ENCODE data around the gene CHMP5. TPM values are rescaled to one million over a fixed set of nuclear protein-coding genes. Genes with fewer than 3 reads are reported as not detected.
"Not testable (repeated sequence)": the region's sequence is repeated elsewhere in the genome, so short reads cannot be mapped to it uniquely, and the experiment has no call there.

CHMP5 gene
- total RNA-seq, 1 donor from 2014 or later = 43.3 TPM

DNA sequence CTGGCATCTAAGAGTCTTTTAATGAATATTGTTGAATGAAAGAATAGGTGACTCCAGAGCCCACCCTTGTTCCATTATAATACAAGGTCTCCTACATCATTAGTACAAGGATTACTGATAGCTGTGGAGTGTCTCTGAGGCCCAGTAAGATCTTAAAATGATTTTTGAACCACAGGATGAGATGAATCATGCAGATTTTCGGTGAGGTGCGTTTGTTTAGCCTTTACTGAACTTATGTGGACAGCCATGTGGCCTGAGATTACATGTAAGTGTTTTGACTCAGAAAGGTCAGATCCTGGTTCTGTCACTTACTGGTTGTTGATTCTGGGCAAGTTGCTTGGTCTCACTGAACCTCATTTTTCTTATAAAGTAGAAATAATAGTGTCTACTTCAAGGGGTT lies 47.1 kb downstream of the CHMP5 start:
- H3K27ac Mint-ChIP-seq = no peak overlapping the region
- DNase-seq (ENCODE audit: low spot score, unreplicated experiment) = no peak
- H3K4me1 Mint-ChIP-seq (ENCODE audit: low read depth) = no peaks in the 10 kb centered on the region
- H3K36me3 Mint-ChIP-seq (ENCODE audit: insufficient read depth) = peaks cover 19% of the 10 kb centered on the region
- no peak for TF ChIP-seq CTCF (IDR thresholded peaks at IDR 0.05; ENCODE audit: unreplicated experiment)
- no peaks in the 10 kb centered on the region for H3K9me3 Mint-ChIP-seq (ENCODE audit: low read depth)
- no peak overlapping the region for H3K4me3 Mint-ChIP-seq (ENCODE audit: low read depth)
- no peaks in the 10 kb centered on the region for H3K27me3 Mint-ChIP-seq

GRCh38 chr9:33315371-33315770 lies 50.5 kb downstream of the CHMP5 start:
- no peaks in the 10 kb centered on the region for H3K4me1 Mint-ChIP-seq (ENCODE audit: low read depth)
- H3K4me3 Mint-ChIP-seq (ENCODE audit: low read depth) = no peak overlapping the region
- no peaks in the 10 kb centered on the region for H3K27me3 Mint-ChIP-seq
- H3K9me3 Mint-ChIP-seq (ENCODE audit: low read depth) = no peaks in the 10 kb centered on the region
- H3K36me3 Mint-ChIP-seq (ENCODE audit: insufficient read depth) = peaks cover 26% of the 10 kb centered on the region
- no peak for TF ChIP-seq CTCF (IDR thresholded peaks at IDR 0.05; ENCODE audit: unreplicated experiment)
- no peak for DNase-seq (ENCODE audit: low spot score, unreplicated experiment)
- peak overlapping the region; percentile 0 for H3K27ac Mint-ChIP-seq

- not testable (repeated sequence) for H3K4me3 Mint-ChIP-seq (ENCODE audit: low read depth); H3K9me3 Mint-ChIP-seq (ENCODE audit: low read depth); DNase-seq (ENCODE audit: low spot score, unreplicated experiment); H3K4me1 Mint-ChIP-seq (ENCODE audit: low read depth); H3K27me3 Mint-ChIP-seq; H3K27ac Mint-ChIP-seq
- peaks cover 36% of the 10 kb centered on the region for H3K36me3 Mint-ChIP-seq (ENCODE audit: insufficient read depth)
Observed at GRCh38 chr9:33317136-33317535, 52.3 kb downstream of the CHMP5 start.

- Mint-ChIP-seq H3K27me3 (no peaks in the 10 kb centered on the region), H3K27ac (no peak overlapping the region), H3K4me1 (ENCODE audit: low read depth) (no peaks in the 10 kb centered on the region), H3K36me3 (ENCODE audit: insufficient read depth) (peaks cover 42% of the 10 kb centered on the region), H3K4me3 (ENCODE audit: low read depth) (no peak overlapping the region), H3K9me3 (ENCODE audit: low read depth) (no peaks in the 10 kb centered on the region)
- no peak for TF ChIP-seq CTCF (IDR thresholded peaks at IDR 0.05; ENCODE audit: unreplicated experiment)
- no peak for DNase-seq (ENCODE audit: low spot score, unreplicated experiment)
Observed at GRCh38 chr9:33318225-33318624, 53.4 kb downstream of the CHMP5 start.

GRCh38 chr9:33318781-33319180 lies 53.9 kb downstream of the CHMP5 start:
- peaks cover 37% of the 10 kb centered on the region for H3K36me3 Mint-ChIP-seq (ENCODE audit: insufficient read depth)
- TF ChIP-seq CTCF (IDR thresholded peaks at IDR 0.05; ENCODE audit: unreplicated experiment) = no peak

GRCh38 chr9:33320230-33320567 lies 55.4 kb downstream of the CHMP5 start:
- no peaks in the 10 kb centered on the region for H3K9me3 Mint-ChIP-seq (ENCODE audit: low read depth)
- H3K36me3 Mint-ChIP-seq (ENCODE audit: insufficient read depth) = peaks cover 44% of the 10 kb centered on the region
- no peak for DNase-seq (ENCODE audit: low spot score, unreplicated experiment)
- no peak overlapping the region for H3K27ac Mint-ChIP-seq
- no peaks in the 10 kb centered on the region for H3K27me3 Mint-ChIP-seq
- TF ChIP-seq CTCF (IDR thresholded peaks at IDR 0.05; ENCODE audit: unreplicated experiment) = no peak
- no peak overlapping the region for H3K4me3 Mint-ChIP-seq (ENCODE audit: low read depth)
- H3K4me1 Mint-ChIP-seq (ENCODE audit: low read depth) = no peaks in the 10 kb centered on the region

More at GRCh38 chr9:33318781-33319180, 53.9 kb downstream of the CHMP5 start:
- no peak for DNase-seq (ENCODE audit: low spot score, unreplicated experiment)
- Mint-ChIP-seq H3K4me1 (ENCODE audit: low read depth) (no peaks in the 10 kb centered on the region), H3K27ac (no peak overlapping the region), H3K4me3 (ENCODE audit: low read depth) (no peak overlapping the region), H3K27me3 (no peaks in the 10 kb centered on the region), H3K9me3 (ENCODE audit: low read depth) (no peaks in the 10 kb centered on the region)
